Measurements from ENCODE around the gene TMEM266. TPM values are rescaled to one million over a fixed set of nuclear protein-coding genes. Genes with fewer than 3 reads are reported as not detected.
"Not testable (repeated sequence)": the region's sequence is repeated elsewhere in the genome, so short reads cannot be mapped to it uniquely, and the experiment has no call there.

Gene TMEM266
- total RNA-seq (1 to 10 TPM in 6 of 7 donors, under 1 TPM in 1; 0.68 to 1.8 (median 1.5) TPM), polyA plus RNA-seq (1 to 10 TPM in 1 of 3 donors, under 1 TPM in 2; 0.61 to 1.3 (median 0.89) TPM)
- long read RNA-seq, donor 1: 0 reads
- long read RNA-seq, donor 2: 0 reads

GRCh38 chr15:76059320-76060117, at the start of gene TMEM266:
Gene TMEM266 (plus strand): TSS chr15:76059985. CDS start chr15:76134264, 74,279 bp downstream.
- Histone ChIP-seq H3K4me1 (peaks cover 13 to 49% (median 34%) of the 10 kb centered on the region in 6 donors), H3K9me3 (no peaks in the 10 kb centered on the region), H3K27me3 (replicated peaks in 1 of 7) (peaks cover 0 to 39% (median 4%) of the 10 kb centered on the region in 7 donors), H3K4me3 (peak within 1 kb of the TSS; percentile 38 to 84 (median 62)), H3K36me3 (no peaks in the 10 kb centered on the region), H3K27ac (peak within 1 kb of the TSS in 1 of 8 donors; percentile 18)
- intact Hi-C loops (cut with DNase I; ENCODE audit: low total_unique reads): loop anchor here (5.0 kb wide), 1 partner anchor 83 kb away; no protein-coding TSS in a partner anchor
- DNase-seq: peak; percentile 79
- TF ChIP-seq CTCF (IDR thresholded peaks at IDR 0.05 in 8 of 11, conservative IDR thresholded peaks at IDR 0.05 in 3 of 11): peak in 1 of 11 experiments; percentile 0
- TF ChIP-seq POLR2A (IDR thresholded peaks at IDR 0.05): no peak
- WGBS, 5 donors: 0 to 1% (median 0%) methylated on average over 12 to 107 of the region's 107 CpGs

- intact Hi-C loops (cut with DNase I; ENCODE audit: low total_unique reads): no loop called here
- Histone ChIP-seq H3K4me1 (peaks cover 0 to 13% (median 0%) of the 10 kb centered on the region in 6 donors), H3K27ac (no peak overlapping the region), H3K4me3 (no peak overlapping the region), H3K27me3 (replicated peaks in 1 of 7) (no peaks in the 10 kb centered on the region), H3K36me3 (no peaks in the 10 kb centered on the region), H3K9me3 (peaks cover 0 to 8% (median 0%) of the 10 kb centered on the region in 8 donors)
- 82 to 92% (median 86%) methylated on average over 2 of the region's 2 CpGs for WGBS, 5 donors
- no peak for DNase-seq
- TF ChIP-seq POLR2A (IDR thresholded peaks at IDR 0.05) (no peak), POLR2AphosphoS5 (IDR thresholded peaks at IDR 0.05) (no peak), CTCF (IDR thresholded peaks at IDR 0.05 in 8 of 11, conservative IDR thresholded peaks at IDR 0.05 in 3 of 11) (no peak)
These were observed 49.2 kb upstream of the TMEM266 start for GRCh38 chr15:76010613-76011012.

GRCh38 chr15:76011627-76012551, 47.9 kb upstream of the TMEM266 start, which contains the start of gene NRG4:
Gene NRG4 (minus strand): TSS chr15:76012424. CDS start chr15:76011230, 1,194 bp downstream.
- Histone ChIP-seq H3K4me1 (peaks cover 0 to 13% (median 0%) of the 10 kb centered on the region in 6 donors), H3K4me3 (no peak within 1 kb of the TSS), H3K27ac (no peak within 1 kb of the TSS), H3K36me3 (no peaks in the 10 kb centered on the region), H3K27me3 (replicated peaks in 1 of 7) (no peaks in the 10 kb centered on the region), H3K9me3 (peaks cover 0 to 21% (median 8%) of the 10 kb centered on the region in 8 donors)
- no peak for TF ChIP-seq CTCF (IDR thresholded peaks at IDR 0.05 in 8 of 11, conservative IDR thresholded peaks at IDR 0.05 in 3 of 11)
- 22 to 30% (median 27%) methylated on average over 13 of the region's 13 CpGs for WGBS, 5 donors
- no peak for DNase-seq
- intact Hi-C loops (cut with DNase I; ENCODE audit: low total_unique reads): no loop called here

GRCh38 chr15:76013470-76013869, 46.3 kb upstream of the TMEM266 start:
- H3K36me3 ChIP-seq; H3K27me3 ChIP-seq (replicated peaks in 1 of 7); intact Hi-C loops (cut with DNase I; ENCODE audit: low total_unique reads); H3K4me3 ChIP-seq; H3K27ac ChIP-seq; DNase-seq: not testable (repeated sequence)
- peaks cover 0 to 36% (median 23%) of the 10 kb centered on the region in 8 donors for H3K9me3 ChIP-seq
- 93 to 96% (median 94%) methylated on average over 4 of the region's 4 CpGs for WGBS, 5 donors
- peaks cover 0 to 13% (median 0%) of the 10 kb centered on the region in 6 donors for H3K4me1 ChIP-seq

All from spleen (tissue), 13 donors.